Neuronal stem cell (in vitro differentiated cells): ENCODE measurements around the gene METTL27.
A peak's percentile ranks its signal among the peaks of the same experiment; 100 is the strongest.

Experiments used
- DNase-seq: peaks from one replicate; pipeline ENCODE4 v3.0.0-alpha.2; 2013; ENCODE audit warnings: low spot score
- H2AFZ ChIP-seq: one replicate; pipeline ENCODE4 v1.6.1; 2013; ENCODE audit warnings: mild to moderate bottlenecking, low read length, inconsistent platforms
- H2AK5ac ChIP-seq: 2 replicates; pipeline ENCODE4 v1.6.1; 2013; ENCODE audit warnings: low read depth, mild to moderate bottlenecking, inconsistent platforms, low read length, moderate library complexity, mixed read lengths
- H2BK120ac ChIP-seq: 2 replicates; pipeline ENCODE4 v1.6.1; 2013; ENCODE audit warnings: low read depth, mild to moderate bottlenecking, inconsistent platforms, low read length, moderate library complexity, mixed read lengths
- H2BK12ac ChIP-seq: one replicate; pipeline ENCODE4 v1.6.1; 2013; ENCODE audit warnings: low read length, inconsistent platforms
- H2BK15ac ChIP-seq: 2 replicates; pipeline ENCODE4 v1.6.1; 2013; ENCODE audit warnings: mild to moderate bottlenecking, low read length, inconsistent platforms, mixed read lengths
- H2BK5ac ChIP-seq: one replicate; pipeline ENCODE4 v1.6.1; 2013; ENCODE audit warnings: inconsistent platforms, mild to moderate bottlenecking, low read length, moderate library complexity
- H3K14ac ChIP-seq: one replicate; pipeline ENCODE4 v1.6.1; 2013; ENCODE audit warnings: low read length, inconsistent platforms
- H3K18ac ChIP-seq: 2 replicates; pipeline ENCODE4 v1.6.1; 2013; ENCODE audit warnings: low read length, inconsistent platforms
- H3K23ac ChIP-seq: 2 replicates; pipeline ENCODE4 v1.6.1; 2013; ENCODE audit warnings: low read depth, mild to moderate bottlenecking, mixed read lengths, low read length, inconsistent platforms; ENCODE audit not compliant: poor library complexity
- H3K27ac ChIP-seq: replicated peaks from 3 replicates; pipeline ENCODE4 v1.5.1; 2013; ENCODE audit warnings: low read length, inconsistent platforms
- H3K27me3 ChIP-seq, 3 experiments: 2 replicates each; pipeline ENCODE4 v1.6.1; 2013; ENCODE audit warnings: low read length in 3 of 3, mild to moderate bottlenecking in 2 of 3, inconsistent platforms in 1 of 3, low read depth in 1 of 3, mixed read lengths in 1 of 3, moderate library complexity in 1 of 3; ENCODE audit not compliant: control insufficient read depth in 3 of 3, insufficient read depth in 3 of 3
- H3K36me3 ChIP-seq, 2 donors: replicated peaks in 1 of 2; 2 replicates each; pipeline ENCODE4 v1.6.1; 2013; ENCODE audit warnings: low read length in 2 of 2; ENCODE audit not compliant: control insufficient read depth in 2 of 2, insufficient read depth in 2 of 2
- H3K4ac ChIP-seq: 2 replicates; pipeline ENCODE4 v1.6.1; 2013; ENCODE audit warnings: inconsistent platforms, mild to moderate bottlenecking, low read length, moderate library complexity
- H3K4me1 ChIP-seq, 2 donors: 1 replicate in 1 of 2; 2 replicates in 1 of 2; pipeline ENCODE4 v1.6.1; 2013; ENCODE audit warnings: low read length in 2 of 2, low read depth in 1 of 2; ENCODE audit not compliant: control insufficient read depth in 2 of 2, insufficient read depth in 1 of 2
- H3K4me2 ChIP-seq: one replicate; pipeline ENCODE4 v1.6.1; 2013; ENCODE audit warnings: mild to moderate bottlenecking, low read length, inconsistent platforms; ENCODE audit not compliant: insufficient read depth, poor library complexity, severe bottlenecking
- H3K4me3 ChIP-seq, 2 donors: 2 replicates each; pipeline ENCODE4 v1.5.1; 2013; ENCODE audit warnings: low read length in 2 of 2, mild to moderate bottlenecking in 2 of 2, inconsistent platforms in 1 of 2, moderate library complexity in 1 of 2
- H3K79me1 ChIP-seq: one replicate; pipeline ENCODE4 v1.6.1; 2013; ENCODE audit warnings: low read depth, mild to moderate bottlenecking, inconsistent platforms, low read length, moderate library complexity
- H3K9ac ChIP-seq: one replicate; pipeline ENCODE4 v1.6.1; 2013; ENCODE audit warnings: mild to moderate bottlenecking, low read depth, low read length, inconsistent platforms; ENCODE audit not compliant: poor library complexity
- H3K9me3 ChIP-seq, 2 donors: replicated peaks in 1 of 2; 2 replicates each; pipeline versions ENCODE3 to v1.6.1; 2013; ENCODE audit warnings: low read length in 2 of 2, mild to moderate bottlenecking in 2 of 2, inconsistent platforms in 1 of 2, low read depth in 1 of 2, mixed read lengths in 1 of 2, moderate library complexity in 1 of 2; ENCODE audit not compliant: control insufficient read depth in 2 of 2, insufficient read depth in 1 of 2
- H4K8ac ChIP-seq: one replicate; pipeline ENCODE4 v1.6.1; 2013; ENCODE audit warnings: low read depth, mild to moderate bottlenecking, inconsistent platforms, low read length, moderate library complexity
- H4K91ac ChIP-seq: one replicate; pipeline ENCODE4 v1.6.1; 2013; ENCODE audit warnings: low read length, low read depth, mild to moderate bottlenecking, inconsistent platforms; ENCODE audit not compliant: poor library complexity
- WGBS, 2 donors: extraction: QIAGEN DNeasy Blood & Tissue Kit; methylation state at CpG; one replicate each; pipeline ENCODE4 v1.1.7; 2013; ENCODE audit warnings: missing lambda C conversion rate in 2 of 2, mixed read lengths in 1 of 2; ENCODE audit not compliant: insufficient read length in 2 of 2, insufficient replicate concordance in 1 of 2; ENCODE audit errors: extremely low coverage in 2 of 2; 5-methylcytosine and 5-hydroxymethylcytosine counted together

METTL27 gene

DNA sequence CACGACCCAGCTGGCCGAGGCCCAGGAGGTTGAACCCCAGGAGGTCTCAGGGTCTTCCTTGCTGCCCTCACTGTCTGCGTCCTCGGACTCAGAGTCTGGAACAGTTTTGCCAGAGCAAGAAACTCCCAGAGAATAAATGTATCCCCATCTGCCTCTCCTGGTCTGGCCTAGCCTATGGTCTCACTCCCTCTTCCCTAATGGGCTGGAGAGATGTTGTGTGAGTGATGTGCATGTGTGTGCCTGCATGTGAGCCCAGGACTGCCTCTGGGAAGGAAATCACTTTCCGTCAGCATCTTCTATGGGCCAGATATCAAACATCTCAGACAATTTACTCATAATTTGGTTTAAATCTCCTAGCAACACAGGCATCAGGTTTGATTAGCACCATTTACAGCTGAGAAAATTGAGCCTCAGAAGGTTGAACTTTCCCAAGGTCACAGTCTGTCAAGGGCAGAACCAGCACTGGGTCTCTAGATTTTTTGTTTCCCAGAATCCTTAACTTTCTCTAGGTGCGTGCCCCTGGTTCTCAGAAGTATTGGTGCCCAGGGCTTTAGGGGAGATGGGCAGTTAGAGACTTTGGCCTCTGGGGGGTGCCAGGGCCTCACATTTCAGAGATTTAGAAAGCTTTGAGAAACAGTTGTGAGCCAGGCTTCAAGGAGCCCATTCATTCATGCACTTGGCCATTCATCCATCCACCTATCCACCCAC is 23.6 kb upstream of the METTL27 start:
- Histone ChIP-seq H2BK15ac (no peak overlapping the region), H3K14ac (no peak overlapping the region), H2BK5ac (no peak overlapping the region), H2AFZ (no peak overlapping the region), H3K27ac (no peak overlapping the region), H2AK5ac (peak overlapping the region; percentile 96), H3K4me2 (no peak overlapping the region), H3K9me3 (no peaks in the 10 kb centered on the region), H2BK120ac (no peak overlapping the region), H3K79me1 (no peaks in the 10 kb centered on the region), H3K9ac (no peak overlapping the region), H3K4me3 (no peak overlapping the region), H3K23ac (peak overlapping the region; percentile 75), H3K36me3 (no peaks in the 10 kb centered on the region), H2BK12ac (no peak overlapping the region), H4K91ac (no peak overlapping the region), H3K4ac (no peak overlapping the region), H3K4me1 (peaks cover 0 to 7% of the 10 kb centered on the region in 2 donors), H4K8ac (no peak overlapping the region), H3K27me3 (peaks cover 0 to 5% (median 0%) of the 10 kb centered on the region in 3 experiments), H3K18ac (no peak overlapping the region)
- WGBS, 2 donors = no CpG with 5 or more reads among the region's 6 CpGs
- DNase-seq = no peak

DNA sequence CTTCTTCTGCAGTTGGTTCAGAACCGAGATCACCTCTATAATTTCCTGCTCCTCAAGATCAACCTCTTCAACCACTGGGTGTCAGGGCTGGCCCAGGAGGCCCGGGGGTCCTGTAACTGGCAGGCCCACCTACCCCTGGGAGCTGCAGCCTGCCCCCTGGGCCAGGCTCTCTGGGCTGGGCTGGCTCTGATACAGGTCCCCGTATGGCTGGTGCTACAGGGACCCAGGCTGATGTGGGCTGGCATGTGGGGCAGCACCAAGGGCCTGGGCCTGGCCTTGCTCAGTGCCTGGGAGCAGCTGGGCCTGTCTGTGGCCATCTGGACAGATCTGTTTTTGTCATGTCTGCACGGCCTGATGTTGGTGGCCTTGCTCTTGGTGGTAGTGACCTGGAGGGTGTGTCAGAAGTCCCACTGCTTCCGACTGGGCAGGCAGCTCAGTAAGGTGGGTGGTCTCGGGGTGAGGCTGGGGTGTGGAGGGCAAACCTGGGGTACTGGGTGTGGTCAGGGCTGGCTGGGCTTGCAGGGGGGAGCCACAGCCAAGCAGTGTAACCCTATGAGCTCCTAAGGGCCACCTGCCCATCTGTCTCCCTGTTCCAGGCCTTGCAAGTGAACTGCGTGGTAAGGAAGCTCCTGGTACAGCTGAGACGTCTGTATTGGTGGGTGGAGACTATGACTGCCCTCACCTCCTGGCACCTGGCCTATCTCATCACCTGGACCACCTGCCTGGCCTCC is 22.8 kb upstream of the METTL27 start:
- Histone ChIP-seq H3K27me3 (peaks cover 0 to 5% (median 0%) of the 10 kb centered on the region in 3 experiments), H3K4me2 (no peak overlapping the region), H3K23ac (peak overlapping the region; percentile 75), H3K14ac (peak overlapping the region; percentile 89), H2BK15ac (peak overlapping the region; percentile 46), H2BK5ac (no peak overlapping the region), H3K4me1 (peaks cover 0 to 6% of the 10 kb centered on the region in 2 donors), H3K18ac (peak overlapping the region; percentile 57), H3K79me1 (no peaks in the 10 kb centered on the region), H4K8ac (peak overlapping the region; percentile 43), H2BK120ac (no peak overlapping the region), H3K9ac (peak overlapping the region; percentile 66), H3K9me3 (no peaks in the 10 kb centered on the region), H2AK5ac (peak overlapping the region; percentile 96), H3K36me3 (no peaks in the 10 kb centered on the region), H2BK12ac (peak overlapping the region; percentile 94), H4K91ac (peak overlapping the region; percentile 53), H3K4me3 (no peak overlapping the region), H3K27ac (no peak overlapping the region), H3K4ac (no peak overlapping the region), H2AFZ (no peak overlapping the region)
- no CpG with 5 or more reads among the region's 8 CpGs for WGBS, 2 donors
- no peak for DNase-seq

DNA sequence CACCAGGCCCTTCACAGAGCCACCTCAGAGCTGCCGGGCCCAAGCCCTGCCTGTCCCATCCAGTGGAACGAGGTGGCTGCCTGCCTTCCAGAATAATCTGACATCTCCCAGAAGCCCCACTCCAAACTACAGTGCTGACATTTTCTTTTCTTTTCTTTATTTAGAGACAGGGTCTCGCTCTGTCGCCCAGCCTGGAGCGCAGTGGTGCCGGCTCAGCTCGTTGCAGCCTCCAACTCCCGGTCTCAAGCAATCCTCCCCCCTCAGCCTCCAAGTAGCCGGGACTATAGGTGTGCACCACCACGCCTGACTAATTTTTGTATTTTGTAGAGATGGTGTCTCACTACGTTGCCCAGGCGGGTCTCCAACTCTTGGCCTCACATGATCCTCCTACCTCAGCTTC is 19.0 kb upstream of the METTL27 start:
- Histone ChIP-seq H3K27me3 (peaks cover 0 to 4% (median 0%) of the 10 kb centered on the region in 3 experiments), H3K9ac (no peak overlapping the region)

GRCh38 chr7:73860859-73861258 is 18.5 kb upstream of the METTL27 start, which contains the start of gene TMEM270:
Gene TMEM270, plus strand, starts transcription at chr7:73861159. Its CDS starts 36 bp downstream, at chr7:73861195.
- peak within 1 kb of the TSS; percentile 89 for H3K14ac ChIP-seq
- peak within 1 kb of the TSS; percentile 17 for H3K23ac ChIP-seq
- no peak within 1 kb of the TSS for H3K18ac ChIP-seq
- H2BK120ac ChIP-seq = no peak within 1 kb of the TSS
- no peak within 1 kb of the TSS for H3K4me3 ChIP-seq
- no peaks in the 10 kb centered on the region for H3K36me3 ChIP-seq
- no peaks in the 10 kb centered on the region for H3K79me1 ChIP-seq
- DNase-seq = no peak
- no peak within 1 kb of the TSS for H2BK12ac ChIP-seq
- H3K27me3 ChIP-seq = peaks cover 0 to 6% (median 0%) of the 10 kb centered on the region in 3 experiments
- H3K4me2 ChIP-seq = no peak within 1 kb of the TSS
- H3K4me1 ChIP-seq = no peaks in the 10 kb centered on the region
- no CpG with 5 or more reads among the region's 11 CpGs for WGBS, 2 donors
- H2AK5ac ChIP-seq = peak within 1 kb of the TSS; percentile 84
- no peak within 1 kb of the TSS for H3K9ac ChIP-seq
- H2BK15ac ChIP-seq = peak within 1 kb of the TSS; percentile 58
- H3K27ac ChIP-seq = no peak within 1 kb of the TSS
- no peak within 1 kb of the TSS for H2BK5ac ChIP-seq
- no peak within 1 kb of the TSS for H4K8ac ChIP-seq
- H3K4ac ChIP-seq = no peak within 1 kb of the TSS
- no peak within 1 kb of the TSS for H2AFZ ChIP-seq
- no peak within 1 kb of the TSS for H4K91ac ChIP-seq
- H3K9me3 ChIP-seq = no peaks in the 10 kb centered on the region

More for the DNA sequence above, 19.0 kb upstream of the METTL27 start:
- WGBS, 2 donors = no CpG with 5 or more reads among the region's 12 CpGs
- Histone ChIP-seq H3K9me3 (no peaks in the 10 kb centered on the region), H2BK5ac (no peak overlapping the region), H2BK12ac (no peak overlapping the region), H3K79me1 (no peaks in the 10 kb centered on the region), H4K8ac (no peak overlapping the region), H3K23ac (peak overlapping the region; percentile 17), H4K91ac (no peak overlapping the region), H3K4me3 (no peak overlapping the region), H3K4ac (no peak overlapping the region), H2BK120ac (no peak overlapping the region), H2AK5ac (peak overlapping the region; percentile 84), H2BK15ac (no peak overlapping the region), H3K27ac (no peak overlapping the region), H3K4me1 (no peaks in the 10 kb centered on the region), H3K14ac (no peak overlapping the region), H3K36me3 (no peaks in the 10 kb centered on the region), H2AFZ (no peak overlapping the region), H3K4me2 (no peak overlapping the region), H3K18ac (no peak overlapping the region)
- no peak for DNase-seq
